H1 (cell line): ENCODE results near the gene CSPG5. TPM values are rescaled to one million over a fixed set of nuclear protein-coding genes. Genes with fewer than 3 reads are reported as not detected.

Experiments
- CTCF ChIA-PET: fragments of 300-600 bp; sonication (Branson Sonifier 250); formaldehyde crosslinking; loops from one replicate; lab custom pipeline; 2021; ENCODE audit not compliant: partially characterized antibody; lab: Charles Lee
- POLR2A ChIA-PET: fragments of 300-600 bp; sonication (Branson Sonifier 250); formaldehyde crosslinking; loops from one replicate; lab custom pipeline; 2021; ENCODE audit warnings: inconsistent platforms; ENCODE audit not compliant: partially characterized antibody; lab: Charles Lee
- DNase-seq, 2 experiments: peaks; one replicate each; pipeline versions ENCODE4 v3.0.0 to v3.0.0-alpha.2; 2010 to 2022; ENCODE audit warnings: low spot score in 2 of 2, low read depth in 1 of 2, mixed read lengths in 1 of 2
- FAIRE-seq: peaks from 2 replicates; lab custom pipeline; 2011; peaks lifted over from hg19 to GRCh38; lab: Jason Lieb, UNC
- H2AFZ ChIP-seq: 2 replicates; pipeline ENCODE4 v1.8.1; 2012; ENCODE audit warnings: low read length, inconsistent platforms
- H2AK5ac ChIP-seq: 2 replicates; pipeline ENCODE4 v1.6.1; 2013; ENCODE audit warnings: low read depth, low read length
- H2BK120ac ChIP-seq: replicated peaks from 2 replicates; pipeline ENCODE3; 2013; ENCODE audit warnings: low read depth, low read length, inconsistent platforms
- H2BK12ac ChIP-seq: 2 replicates; pipeline ENCODE4 v1.6.1; 2013; ENCODE audit warnings: low read depth, low read length
- H2BK15ac ChIP-seq: 2 replicates; pipeline ENCODE4 v1.6.1; 2013; ENCODE audit warnings: low read length
- H2BK20ac ChIP-seq: 2 replicates; pipeline ENCODE4 v1.6.1; 2013; ENCODE audit warnings: low read length
- H2BK5ac ChIP-seq: 2 replicates; pipeline ENCODE4 v1.6.1; 2013; ENCODE audit warnings: low read depth, low read length
- H3K14ac ChIP-seq: 2 replicates; pipeline ENCODE4 v1.6.1; 2013; ENCODE audit warnings: inconsistent platforms; ENCODE audit not compliant: insufficient read length
- H3K18ac ChIP-seq: 2 replicates; pipeline ENCODE4 v1.6.1; 2013; ENCODE audit warnings: low read length; ENCODE audit errors: extremely low read depth
- H3K23ac ChIP-seq: 2 replicates; pipeline ENCODE4 v1.6.1; 2013; ENCODE audit warnings: inconsistent platforms; ENCODE audit not compliant: insufficient read length
- H3K23me2 ChIP-seq: 2 replicates; pipeline ENCODE4 v1.6.1; 2013; ENCODE audit warnings: low read depth, low read length
- H3K27ac ChIP-seq: 2 replicates; pipeline ENCODE4 v1.6.1; 2011; ENCODE audit warnings: low read depth, low read length, inconsistent platforms
- H3K27me3 ChIP-seq, 4 experiments: replicated peaks in 1 of 4; 1 replicate in 1 of 4; 2 replicates in 3 of 4; pipeline versions ENCODE4 v1.6.1 to v1.8.1; 2011 to 2013; ENCODE audit warnings: low read length in 3 of 4, mild to moderate bottlenecking in 3 of 4, inconsistent platforms in 2 of 4, mixed read lengths in 2 of 4, moderate library complexity in 1 of 4; ENCODE audit not compliant: control insufficient read depth in 3 of 4, insufficient read depth in 3 of 4; ENCODE audit errors: extremely low read depth in 1 of 4
- H3K36me3 ChIP-seq, 4 experiments: 2 replicates each; pipeline versions ENCODE4 v1.6.1 to v1.8.1; 2011 to 2013; ENCODE audit warnings: mild to moderate bottlenecking in 4 of 4, low read length in 3 of 4, moderate library complexity in 2 of 4, control low read depth in 1 of 4, inconsistent platforms in 1 of 4; ENCODE audit not compliant: insufficient read depth in 4 of 4, control insufficient read depth in 2 of 4
- H3K4ac ChIP-seq: replicated peaks from 2 replicates; pipeline ENCODE3; 2013; ENCODE audit warnings: low read length, low read depth, mixed read lengths, inconsistent platforms; ENCODE audit not compliant: insufficient read length
- H3K4me1 ChIP-seq, 4 experiments: replicated peaks in 1 of 4; 1 replicate in 1 of 4; 2 replicates in 3 of 4; pipeline versions ENCODE4 v1.6.1 to v1.8.1; 2011 to 2013; ENCODE audit warnings: low read length in 3 of 4, inconsistent platforms in 2 of 4, mixed read lengths in 1 of 4; ENCODE audit not compliant: insufficient read depth in 4 of 4, control insufficient read depth in 3 of 4
- H3K4me2 ChIP-seq, 2 experiments: 2 replicates each; pipeline versions ENCODE4 v1.6.1 to v1.8.1; 2011 to 2013; ENCODE audit warnings: low read depth in 2 of 2, low read length in 2 of 2, control low read depth in 1 of 2, inconsistent platforms in 1 of 2, mild to moderate bottlenecking in 1 of 2; ENCODE audit not compliant: insufficient read depth in 1 of 2
- H3K4me3 ChIP-seq, 4 experiments: fragments of 200-600, 300-600 bp in 1 of 4; sonication (generic), shearing (Covaris generic), sonication (Bioruptor Twin) in 1 of 4; 2 replicates each; pipeline versions ENCODE4 v1.5.1 to v1.8.1; 2011 to 2016; ENCODE audit warnings: low read length in 4 of 4, low read depth in 3 of 4, control low read depth in 2 of 4, inconsistent platforms in 2 of 4, mild to moderate bottlenecking in 2 of 4, mixed read lengths in 1 of 4, moderate library complexity in 1 of 4; ENCODE audit not compliant: insufficient read depth in 2 of 4; ENCODE audit errors: extremely low read depth in 1 of 4
- H3K56ac ChIP-seq: replicated peaks from 2 replicates; pipeline ENCODE3; 2013; ENCODE audit warnings: low read depth, mild to moderate bottlenecking, mixed read lengths, low read length, inconsistent platforms; ENCODE audit not compliant: insufficient read length
- H3K79me1 ChIP-seq: 2 replicates; pipeline ENCODE4 v1.6.1; 2013; ENCODE audit warnings: low read depth, low read length, control low read depth
- H3K79me2 ChIP-seq, 2 experiments: 2 replicates each; pipeline versions ENCODE4 v1.6.1 to v1.8.1; 2012 to 2013; ENCODE audit warnings: low read length in 2 of 2, mild to moderate bottlenecking in 2 of 2, inconsistent platforms in 1 of 2; ENCODE audit not compliant: insufficient read depth in 2 of 2, control insufficient read depth in 1 of 2
- H3K9ac ChIP-seq, 4 experiments: replicated peaks in 1 of 4; 1 replicate in 1 of 4; 2 replicates in 3 of 4; pipeline versions ENCODE4 v1.6.1 to v1.8.1; 2011 to 2013; ENCODE audit warnings: low read depth in 3 of 4, low read length in 3 of 4, control low read depth in 2 of 4, mild to moderate bottlenecking in 2 of 4, moderate library complexity in 2 of 4, inconsistent platforms in 1 of 4; ENCODE audit errors: extremely low read depth in 1 of 4
- H3K9me3 ChIP-seq, 2 experiments: 2 replicates each; pipeline versions ENCODE4 v1.6.1 to v1.8.1; 2012 to 2013; ENCODE audit warnings: mild to moderate bottlenecking in 2 of 2, moderate library complexity in 2 of 2, control low read depth in 1 of 2, inconsistent platforms in 1 of 2, low read depth in 1 of 2, low read length in 1 of 2, mixed read lengths in 1 of 2; ENCODE audit not compliant: insufficient read depth in 2 of 2
- H4K20me1 ChIP-seq, 2 experiments: replicated peaks in 1 of 2; 2 replicates each; pipeline versions ENCODE3 to v1.8.1; 2011 to 2013; ENCODE audit warnings: inconsistent platforms in 2 of 2, low read length in 2 of 2, mild to moderate bottlenecking in 1 of 2; ENCODE audit not compliant: insufficient read depth in 2 of 2, control insufficient read depth in 1 of 2
- H4K5ac ChIP-seq: 2 replicates; pipeline ENCODE4 v1.6.1; 2013; ENCODE audit warnings: low read length, low read depth, mixed read lengths, inconsistent platforms; ENCODE audit not compliant: insufficient read length
- H4K8ac ChIP-seq: 2 replicates; pipeline ENCODE4 v1.8.0; 2013; ENCODE audit warnings: mild to moderate bottlenecking, moderate library complexity, low read length, inconsistent platforms; ENCODE audit not compliant: insufficient read depth; ENCODE audit errors: extremely low read depth
- H4K91ac ChIP-seq: replicated peaks from 2 replicates; pipeline ENCODE3; 2013; ENCODE audit warnings: low read length, mixed read lengths, inconsistent platforms; ENCODE audit not compliant: insufficient read length
- ASH2L ChIP-seq: fragments of 200-600, 300-600 bp; sonication (generic); IDR thresholded peaks from one replicate; pipeline ENCODE4 v1.7.1; 2017; ENCODE audit warnings: low read length
- BRCA1 ChIP-seq: IDR thresholded peaks from 2 replicates; pipeline ENCODE4 v1.6.1; 2012; ENCODE audit warnings: low read depth, low read length, improper control_type of control experiment
- E2F6 ChIP-seq: IDR thresholded peaks from 2 replicates; pipeline ENCODE4 v1.6.1; 2012; ENCODE audit warnings: inconsistent platforms
- EGR1 ChIP-seq: IDR thresholded peaks from 2 replicates; pipeline ENCODE4 v1.6.1; 2011; ENCODE audit warnings: low read depth, low read length, borderline replicate concordance
- EZH2 ChIP-seq: fragments of 200-600 bp; sonication (generic); IDR thresholded peaks from 2 replicates; pipeline ENCODE4 v1.7.1; 2012; ENCODE audit warnings: low read depth, mild to moderate bottlenecking, moderate library complexity, low read length, inconsistent platforms; ENCODE audit not compliant: severe bottlenecking
- FOSL1 ChIP-seq: IDR thresholded peaks from 2 replicates; pipeline ENCODE4 v1.6.1; 2011; ENCODE audit warnings: mild to moderate bottlenecking, low read depth, low read length, moderate library complexity; ENCODE audit not compliant: insufficient read depth
- PHF8 ChIP-seq: fragments of 200-600 bp; sonication (generic); conservative IDR thresholded peaks from 2 replicates; pipeline ENCODE4 v1.7.1; 2012; ENCODE audit warnings: low read depth, mild to moderate bottlenecking, inconsistent platforms, low read length, moderate library complexity
- RAD21 ChIP-seq, 2 experiments: IDR thresholded peaks in 1 of 2; conservative IDR thresholded peaks in 1 of 2; 2 replicates each; pipeline ENCODE4 v1.6.1; 2011; ENCODE audit warnings: low read depth in 2 of 2, low read length in 2 of 2, improper control_type of control experiment in 1 of 2, inconsistent platforms in 1 of 2, mild to moderate bottlenecking in 1 of 2, moderate library complexity in 1 of 2
- SIN3A ChIP-seq, 2 experiments: IDR thresholded peaks in 1 of 2; conservative IDR thresholded peaks in 1 of 2; 2 replicates each; pipeline ENCODE4 v1.6.1; 2011 to 2012; ENCODE audit warnings: low read length in 2 of 2, improper control_type of control experiment in 1 of 2, low read depth in 1 of 2, mild to moderate bottlenecking in 1 of 2
- TAF1 ChIP-seq: IDR thresholded peaks from 2 replicates; pipeline ENCODE4 v1.6.1; 2011; ENCODE audit warnings: mild to moderate bottlenecking, low read depth, low read length
- TBP ChIP-seq: IDR thresholded peaks from 2 replicates; pipeline ENCODE4 v1.6.1; 2011; ENCODE audit warnings: low read depth, low read length, improper control_type of control experiment
- TEAD4 ChIP-seq: IDR thresholded peaks from 2 replicates; pipeline ENCODE4 v1.6.1; 2012; ENCODE audit warnings: low read depth, low read length, inconsistent platforms, mixed read lengths
- WGBS, 2 experiments: shearing (Covaris generic) in 1 of 2; methylation state at CpG; one replicate each; pipeline versions ENCODE4 v1.1.6 to v1.1.7; 2013 to 2015; ENCODE audit warnings: low lambda C conversion rate in 2 of 2, mixed read lengths in 2 of 2, inconsistent platforms in 1 of 2, low coverage in 1 of 2, missing lambda C conversion rate in 1 of 2; ENCODE audit not compliant: insufficient replicate concordance in 2 of 2, insufficient coverage in 1 of 2, insufficient read length in 1 of 2; ENCODE audit errors: extremely low coverage in 1 of 2, missing lambda C conversion rate in 1 of 2; 5-methylcytosine and 5-hydroxymethylcytosine counted together
- polyA plus RNA-seq, 7 experiments: library from polyadenylated mRNA; depleted of rRNA in 3 of 7; stranded (reverse) in 5 of 7; unstranded in 2 of 7; fragments of >200 nt in 5 of 7; fragments of 200-250 nt in 2 of 7; gene quantifications; 1 replicate in 5 of 7; 2 replicates in 1 of 7; 4 replicates in 1 of 7; pipeline versions ENCODE4 v1.2.1 to v1.2.3, GENCODE V29; 2011 to 2013; ENCODE audit warnings: missing spikeins in 2 of 7, mixed read lengths in 2 of 7
- total RNA-seq: library from RNA; stranded (reverse); fragmentation: NEBNext Ultra II Directional; extraction: Animal tissue kit (Norgen Biotek cat#: 25700); gene quantifications from 2 replicates; pipeline ENCODE4 v1.2.1, GENCODE V29; 2021

The CSPG5 gene
- total and polyA plus RNA-seq, 2 of the 8 experiments (the other 6 are each of a cell fraction or from before 2014, with no cell fraction given) = 2.1 to 7.4 TPM

DNA sequence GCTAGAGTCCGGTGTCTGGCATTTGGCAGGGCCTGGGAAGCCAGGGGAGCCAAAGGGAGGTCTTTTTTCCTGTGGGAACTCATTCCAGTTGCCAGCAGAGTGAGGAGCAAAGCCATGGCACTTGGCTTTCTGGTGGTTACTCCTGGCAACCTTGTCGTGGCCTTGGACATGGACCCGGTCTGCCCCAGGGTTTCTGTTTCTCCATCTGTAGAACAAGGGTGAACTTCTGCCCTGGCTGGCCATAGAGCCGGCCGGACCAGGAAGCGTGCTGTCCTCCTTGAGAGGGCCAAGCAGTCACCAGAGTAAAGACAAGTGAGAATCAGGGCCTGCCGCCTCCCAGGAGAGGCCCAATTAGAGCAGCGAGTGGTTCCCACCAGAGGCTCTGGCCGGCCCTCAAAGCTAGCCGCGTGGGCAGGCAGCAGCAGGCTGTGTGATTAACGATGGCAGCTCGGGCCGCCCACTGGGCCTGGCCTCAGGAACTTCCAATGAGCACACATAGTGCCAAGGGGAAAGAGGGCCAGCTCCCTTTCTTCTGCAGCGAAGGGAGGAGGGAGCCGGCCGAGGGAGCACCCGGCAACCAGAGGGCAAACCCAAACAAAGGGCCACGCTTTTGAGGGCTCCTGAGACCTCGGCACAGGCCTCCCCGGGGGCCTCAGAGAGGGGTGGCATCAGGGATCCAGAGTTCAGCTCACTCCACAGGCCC is 36.0 kb downstream of the CSPG5 start:
- Histone ChIP-seq H3K36me3 (no peaks in the 10 kb centered on the region), H3K79me1 (no peaks in the 10 kb centered on the region), H4K5ac (no peak overlapping the region), H3K4me1 (no peaks in the 10 kb centered on the region), H3K27ac (no peak overlapping the region), H4K20me1 (no peaks in the 10 kb centered on the region), H3K9me3 (no peaks in the 10 kb centered on the region), H3K23ac (no peak overlapping the region), H3K18ac (no peak overlapping the region), H2AFZ (no peak overlapping the region), H3K23me2 (no peaks in the 10 kb centered on the region), H4K91ac (no peak overlapping the region), H3K56ac (no peak overlapping the region), H3K4me3 (no peak overlapping the region), H2BK120ac (no peak overlapping the region), H2BK5ac (no peak overlapping the region), H3K9ac (no peak overlapping the region), H4K8ac (no peak overlapping the region; the same call in 1 of the 2 replicates), H3K4ac (no peak overlapping the region), H2BK20ac (no peak overlapping the region), H3K27me3 (no peaks in the 10 kb centered on the region; a peak in 1 of 7 replicates), H2AK5ac (no peak overlapping the region), H3K4me2 (no peak overlapping the region), H3K14ac (no peak overlapping the region), H3K79me2 (no peaks in the 10 kb centered on the region), H2BK12ac (no peak overlapping the region), H2BK15ac (no peak overlapping the region)
- DNase-seq (no peak), FAIRE-seq (no peak)
- ChIA-PET POLR2A (interaction anchor here (0.6 to 1.3 kb wide), 3 partner anchors 21 to 35 kb away, joined by 3 to 4 read pairs (median 3); no protein-coding TSS in a partner anchor), CTCF (interaction anchor here (0.7 to 1.3 kb wide), 6 partner anchors 13 to 121 kb away, joined by 3 to 4 read pairs (median 3); no protein-coding TSS in a partner anchor)
- WGBS, 2 experiments = 90% methylated on average over 18 of the region's 21 CpGs; no CpG with 5 or more reads in 1 of the 2 experiments
- no peak for TF ChIP-seq EZH2
- no peak for TF ChIP-seq EGR1
- TF ChIP-seq TEAD4 = no peak
- TF ChIP-seq PHF8 = no peak
- TF ChIP-seq SIN3A (conservative IDR thresholded peaks at IDR 0.05 in 1 of 2, IDR thresholded peaks at IDR 0.05 in 1 of 2; ENCODE audit: low read depth in 1 of 2, low read length in 2 of 2) = no peak
- TF ChIP-seq FOSL1 = no peak
- no peak for TF ChIP-seq TAF1
- no peak for TF ChIP-seq E2F6
- no peak for TF ChIP-seq TBP
- no peak for TF ChIP-seq RAD21 (IDR thresholded peaks at IDR 0.05 in 1 of 2, conservative IDR thresholded peaks at IDR 0.05 in 1 of 2; ENCODE audit: low read depth in 2 of 2, low read length in 2 of 2)
- TF ChIP-seq BRCA1 = no peak
- no peak for TF ChIP-seq ASH2L
